Astrocyte of the spinal cord (primary cell): ENCODE measurements around the gene NXN.
"Not testable (repeated sequence)": the region's sequence is repeated elsewhere in the genome, so short reads cannot be mapped to it uniquely, and the experiment has no call there.

Experiments used
- DNase-seq: peaks from one replicate; pipeline ENCODE4 v3.0.0; 2011; ENCODE audit warnings: low read depth, low spot score
- H3K4me3 ChIP-seq: 2 replicates; pipeline ENCODE4 v1.5.1; 2011; ENCODE audit warnings: low read depth, mild to moderate bottlenecking, low read length, moderate library complexity
- CTCF ChIP-seq: IDR thresholded peaks from 2 replicates; pipeline ENCODE4 v1.5.1; 2012; ENCODE audit warnings: low read depth, mild to moderate bottlenecking, low read length, inconsistent platforms
- in situ Hi-C: cut with HindIII; loops from 2 replicates; pipeline ENCODE4 v1.10.0; 2017; ENCODE audit warnings: low sequenced_read_pairs

The NXN gene

GRCh38 chr17:791829-792228 lies 187.7 kb downstream of the NXN start:
- H3K4me3 ChIP-seq, result no peak overlapping the region
- in situ Hi-C loops, result no loop called here
- no peak for DNase-seq
- no peak for TF ChIP-seq CTCF

GRCh38 chr17:790874-791247 lies 188.7 kb downstream of the NXN start:
- H3K4me3 ChIP-seq, DNase-seq, in situ Hi-C loops: not testable (repeated sequence)

GRCh38 chr17:789931-790873 lies 189.4 kb downstream of the NXN start:
- in situ Hi-C loops, H3K4me3 ChIP-seq: not testable (repeated sequence)
- DNase-seq, result peak; percentile 33

- DNase-seq, result no peak
- in situ Hi-C loops, result no loop called here
- TF ChIP-seq CTCF, result no peak
- H3K4me3 ChIP-seq, result no peak overlapping the region
Observed at GRCh38 chr17:789160-789840, 190.3 kb downstream of the NXN start.

GRCh38 chr17:788551-788950 lies 191.0 kb downstream of the NXN start:
- in situ Hi-C loops, result no loop called here
- no peak for DNase-seq
- no peak for TF ChIP-seq CTCF
- H3K4me3 ChIP-seq, result no peak overlapping the region

- in situ Hi-C loops, result no loop called here
- DNase-seq, result no peak
- H3K4me3 ChIP-seq, result no peak overlapping the region
- no peak for TF ChIP-seq CTCF
Observed at GRCh38 chr17:787641-788221, 191.8 kb downstream of the NXN start.

GRCh38 chr17:785901-786300 lies 193.7 kb downstream of the NXN start:
- DNase-seq, in situ Hi-C loops: not testable (repeated sequence)

GRCh38 chr17:784143-784542 lies 195.4 kb downstream of the NXN start:
- no peak for TF ChIP-seq CTCF
- H3K4me3 ChIP-seq, result no peak overlapping the region
- DNase-seq, result no peak
- in situ Hi-C loops, result no loop called here

More at GRCh38 chr17:785901-786300, 193.7 kb downstream of the NXN start:
- H3K4me3 ChIP-seq, result not testable (repeated sequence)
